Measurements from ENCODE around the gene ATAD3B.

GRCh38 chr1:1421907-1422464 lies 49.6 kb upstream of the ATAD3B start:
- TF ChIP-seq CTCF (IDR thresholded peaks at IDR 0.05; ENCODE audit: low read depth, low read length) (no peak), EZH2phosphoT487 (IDR thresholded peaks at IDR 0.05; ENCODE audit: low read depth) (no peak)
